ENCODE data around the gene FOXN3.
"Not testable (repeated sequence)": the region's sequence is repeated elsewhere in the genome, so short reads cannot be mapped to it uniquely, and the experiment has no call there.

Gene FOXN3

DNA sequence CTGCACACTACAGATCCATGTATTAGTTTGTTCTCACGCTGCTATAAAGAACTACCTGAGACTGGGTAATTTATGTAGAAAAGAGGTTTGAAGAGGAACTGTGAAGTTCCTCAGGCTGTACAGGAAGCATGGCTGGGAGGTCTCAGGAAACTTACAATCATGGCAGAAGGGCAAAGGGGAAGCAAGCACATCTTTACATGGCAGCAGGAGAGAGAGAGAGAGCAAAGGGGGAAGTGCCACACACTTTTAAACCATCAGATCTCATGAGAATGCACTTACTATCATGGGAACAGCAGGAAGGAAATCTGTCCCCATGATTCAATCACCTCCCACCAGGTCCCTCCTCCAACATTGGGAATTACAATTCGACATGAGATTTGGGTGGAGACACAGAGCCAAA, 265.3 kb downstream of the FOXN3 start:
- DNase-seq: not testable (repeated sequence)

GRCh38 chr14:89146274-89146673, 270.8 kb downstream of the FOXN3 start:
- DNase-seq: no peak

GRCh38 chr14:89144642-89145041, 272.4 kb downstream of the FOXN3 start:
- no peak for DNase-seq

- DNase-seq: no peak
Observed at GRCh38 chr14:89144066-89144465, 273.0 kb downstream of the FOXN3 start.

- DNase-seq: no peak
Observed at GRCh38 chr14:89143595-89143994, 273.4 kb downstream of the FOXN3 start.

DNA sequence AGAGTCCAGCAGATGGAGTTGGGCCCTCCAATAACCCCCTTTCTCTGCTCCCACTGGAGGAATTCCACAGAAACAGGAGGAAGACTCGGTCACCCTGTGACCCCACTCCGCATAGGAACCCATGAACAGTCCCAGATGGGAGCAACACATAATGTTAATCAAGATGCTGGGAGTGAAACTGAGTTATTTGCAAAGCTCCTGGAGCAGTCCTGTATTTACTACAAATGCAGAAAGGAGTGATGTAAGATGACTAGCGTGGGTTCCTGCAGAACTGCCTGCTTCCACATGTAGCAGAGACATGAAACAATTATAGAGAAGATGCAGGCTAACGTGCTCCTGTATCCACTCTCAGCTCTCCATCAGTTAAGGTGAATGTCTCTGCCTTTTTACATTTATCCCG, 274.7 kb downstream of the FOXN3 start:
- DNase-seq: no peak

GRCh38 chr14:89141862-89142261, 275.2 kb downstream of the FOXN3 start:
- DNase-seq: no peak

GRCh38 chr14:89140326-89140725, 276.7 kb downstream of the FOXN3 start:
- no peak for DNase-seq

- DNase-seq: no peak
Observed at GRCh38 chr14:89139404-89140247, 277.4 kb downstream of the FOXN3 start.

- no peak for DNase-seq
Observed at GRCh38 chr14:89138846-89139245, 278.2 kb downstream of the FOXN3 start.

DNA sequence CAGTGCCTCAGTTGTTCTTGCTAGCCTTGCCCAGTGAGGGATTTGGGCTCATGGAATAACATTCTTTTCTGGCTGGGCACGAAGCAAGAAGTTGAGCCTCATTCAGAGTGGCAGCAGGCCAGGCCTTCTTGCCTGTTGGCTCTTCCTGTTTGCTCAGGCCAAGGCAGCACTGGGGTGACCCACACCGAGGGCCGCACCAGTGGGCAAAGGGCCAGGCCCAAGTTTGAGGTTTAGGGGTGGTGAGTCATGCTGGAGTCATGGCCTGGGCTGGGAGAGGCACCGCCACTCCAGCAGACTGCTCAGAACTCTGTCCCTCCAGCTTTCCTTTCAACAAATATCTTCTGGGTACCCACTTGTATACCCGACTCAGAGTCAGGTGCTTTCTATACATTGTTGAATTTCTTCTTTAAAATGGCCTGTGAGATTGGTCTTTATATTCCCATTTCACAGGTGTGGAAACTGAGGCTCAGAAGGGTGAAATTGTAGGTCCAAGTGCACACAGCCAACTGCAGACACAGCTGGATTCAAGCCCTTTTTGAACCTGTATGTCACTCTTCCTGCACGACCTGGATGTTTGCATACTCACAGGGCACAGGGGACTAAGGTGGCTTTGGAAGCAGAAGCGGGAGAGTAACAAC, 279.4 kb downstream of the FOXN3 start:
- DNase-seq: peak; percentile 70

DNA sequence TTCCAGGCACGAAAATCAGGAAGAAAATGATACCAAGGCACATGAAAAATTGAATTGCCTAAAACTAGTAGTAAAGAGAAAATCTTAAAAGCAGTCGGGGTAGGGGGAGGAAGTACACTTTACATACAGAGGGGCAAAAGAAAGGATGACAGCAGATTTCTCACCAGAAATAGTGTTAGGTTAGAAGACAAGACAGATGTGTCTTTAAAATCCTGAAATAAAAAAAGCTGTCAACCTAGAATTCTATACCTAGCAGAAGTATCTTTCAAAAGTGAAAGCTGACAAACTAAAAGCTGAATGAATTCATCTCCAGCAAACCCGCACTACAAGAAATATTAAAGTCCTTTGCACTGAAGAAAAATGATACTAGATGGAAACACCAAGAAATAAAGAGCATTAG, 280.4 kb downstream of the FOXN3 start:
- no peak for DNase-seq

GRCh38 chr14:89134640-89135039, 282.4 kb downstream of the FOXN3 start:
- DNase-seq: no peak

DNA sequence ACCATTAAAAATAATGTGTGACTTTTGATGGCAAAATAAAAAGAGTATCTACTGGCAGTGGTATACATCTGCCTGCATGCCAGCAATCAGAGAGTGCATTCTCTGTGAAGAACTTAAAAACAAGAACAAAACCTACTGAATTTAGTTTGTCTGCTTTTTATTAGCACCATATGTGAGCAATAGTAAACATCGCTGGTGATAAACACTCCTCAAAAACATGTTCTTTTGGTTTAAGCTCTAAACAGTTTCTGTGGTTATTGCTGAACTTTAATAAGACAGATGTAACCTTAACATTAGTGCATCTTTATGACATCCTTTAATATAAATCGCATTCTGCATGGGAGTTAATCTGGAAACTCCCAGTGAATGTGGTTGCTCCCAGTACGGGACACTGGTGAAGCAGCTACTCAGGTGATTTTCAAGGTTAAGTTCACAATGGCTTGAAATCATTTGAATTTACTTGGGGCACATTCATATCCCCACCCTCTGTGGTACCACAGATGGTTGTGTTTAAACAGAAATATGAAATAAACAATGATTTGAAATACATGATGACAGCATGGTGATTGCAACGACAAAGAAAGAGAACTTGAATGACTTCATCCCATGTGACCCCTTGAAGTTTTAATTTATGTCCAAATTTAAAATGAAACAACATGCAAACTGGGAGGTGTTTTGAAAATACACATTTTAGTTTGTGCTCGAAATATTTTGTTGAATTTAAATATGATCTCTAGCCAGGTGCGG, 285.9 kb downstream of the FOXN3 start:
- no peak for DNase-seq

DNA sequence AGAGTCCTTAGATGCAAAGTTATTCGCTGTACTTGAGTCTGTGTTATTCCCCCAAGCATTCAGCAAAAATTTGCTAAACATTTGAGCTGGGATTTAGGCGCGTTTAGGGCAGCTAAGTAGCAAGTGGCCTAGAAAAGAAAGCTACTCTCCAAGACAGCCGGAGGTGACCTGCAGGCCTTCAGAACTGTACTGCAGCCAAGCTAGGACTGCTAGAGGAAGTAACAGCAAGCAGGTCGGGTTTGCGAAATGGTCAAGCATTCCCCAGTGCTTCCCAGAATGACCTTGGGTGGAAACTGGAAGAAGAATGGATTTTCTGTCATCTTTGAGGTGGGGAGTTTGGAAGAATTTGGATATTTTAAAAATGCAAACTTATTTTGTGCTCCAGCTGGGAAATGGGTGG, 287.5 kb downstream of the FOXN3 start:
- DNase-seq: no peak

GRCh38 chr14:89128311-89129026, 288.6 kb downstream of the FOXN3 start:
- DNase-seq: no peak

DNA sequence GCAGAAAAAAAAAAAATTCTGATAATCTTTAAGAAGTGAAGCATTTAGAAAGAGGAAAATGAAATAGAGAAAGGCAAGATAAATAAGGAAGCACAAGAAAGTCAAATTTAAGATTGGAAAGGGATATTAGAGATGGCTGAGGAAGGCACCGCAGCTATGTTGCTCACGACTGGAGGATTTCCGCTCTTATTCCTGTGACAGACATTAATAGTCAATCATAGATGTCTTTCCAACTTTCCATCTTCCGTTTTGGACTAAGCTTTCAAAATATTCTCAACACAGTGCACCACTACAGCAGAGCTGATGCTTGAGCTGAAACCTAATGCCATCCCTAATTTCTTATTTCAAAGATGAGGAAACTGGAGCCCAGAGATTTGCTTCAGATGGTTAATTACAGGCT, 290.6 kb downstream of the FOXN3 start:
- no peak for DNase-seq

DNA sequence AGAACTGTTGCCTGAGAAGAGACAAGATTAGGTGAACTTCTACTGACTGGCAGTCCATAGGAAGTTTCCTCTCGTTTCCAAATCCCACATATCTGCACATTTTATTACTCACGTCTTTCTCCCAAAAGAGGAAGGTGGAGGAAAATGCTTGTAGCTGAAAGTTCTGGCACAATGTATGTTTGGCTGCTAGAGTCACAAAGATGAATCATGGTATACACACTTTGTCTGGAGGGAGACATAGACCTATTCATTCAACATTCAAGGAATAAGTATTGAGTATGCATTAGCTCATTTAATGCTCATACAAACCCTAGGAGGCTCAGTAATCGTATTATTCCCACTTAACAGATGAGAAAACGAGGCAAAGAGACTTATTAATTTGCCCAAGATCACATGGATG, 291.8 kb downstream of the FOXN3 start:
- DNase-seq: no peak

- DNase-seq: no peak
Observed at GRCh38 chr14:89123851-89124250, 293.2 kb downstream of the FOXN3 start.

GRCh38 chr14:89123215-89123614, 293.8 kb downstream of the FOXN3 start:
- no peak for DNase-seq

- DNase-seq: no peak
Observed at GRCh38 chr14:89121968-89122620, 294.9 kb downstream of the FOXN3 start.

DNA sequence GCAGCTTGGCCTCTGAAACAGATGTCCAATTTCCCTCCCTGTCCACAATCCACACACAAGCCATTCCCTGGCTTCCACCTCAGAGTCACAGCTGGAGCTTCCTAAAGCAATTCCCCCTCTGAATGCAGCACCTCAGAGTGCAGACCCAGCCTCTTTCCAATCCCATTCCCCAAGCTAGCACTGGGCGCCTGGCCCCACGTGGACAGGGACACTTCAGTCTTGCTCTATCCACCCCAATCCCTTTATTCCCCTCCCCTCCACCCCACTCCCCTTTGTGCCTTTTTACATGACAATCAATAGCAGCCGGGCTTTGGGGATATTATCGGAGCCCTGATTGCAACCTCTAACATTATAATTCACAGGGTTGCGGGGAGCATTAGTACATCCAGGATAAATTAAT, 300.0 kb downstream of the FOXN3 start:
- DNase-seq: no peak

DNA sequence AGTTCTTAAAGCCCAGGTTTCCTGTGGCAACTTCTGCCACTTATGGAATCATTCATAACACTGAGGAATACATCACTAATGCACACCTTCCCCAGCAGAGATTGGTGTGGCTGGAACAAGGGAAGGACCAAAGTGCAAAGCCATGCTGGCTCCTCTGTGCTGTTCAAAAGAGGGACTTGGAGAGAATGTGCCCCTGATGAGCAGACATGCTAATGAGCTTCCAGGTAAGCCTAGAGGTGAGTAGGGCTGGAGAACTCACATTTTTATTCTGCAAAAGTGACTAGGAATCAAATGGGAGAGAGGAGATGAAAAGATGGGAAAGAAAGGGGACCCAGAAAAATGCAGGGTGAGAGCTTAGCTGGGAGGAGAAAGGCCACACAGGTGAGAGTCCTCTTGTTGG, 302.9 kb downstream of the FOXN3 start:
- DNase-seq: no peak

Measured in femur (tissue), 1 donor.